Fibroblast of the aortic adventitia (primary cell): Measurements from ENCODE around the gene CACNA2D1. TPM values are rescaled to one million over a fixed set of nuclear protein-coding genes. Genes with fewer than 3 reads are reported as not detected.

Source experiments
- DNase-seq: peaks from one replicate; pipeline ENCODE4 v3.0.0-alpha.2; 2010; ENCODE audit warnings: low read depth
- H3K4me3 ChIP-seq: 2 replicates; pipeline ENCODE4 v1.5.1; 2011; ENCODE audit warnings: low read depth, mild to moderate bottlenecking, control low read depth, low read length, moderate library complexity
- CTCF ChIP-seq: IDR thresholded peaks from 2 replicates; pipeline ENCODE4 v1.5.1; 2011; ENCODE audit warnings: mild to moderate bottlenecking, low read length, control low read depth, inconsistent platforms; ENCODE audit not compliant: insufficient read depth
- total RNA-seq: library from RNA; depleted of rRNA; stranded (reverse); fragments of >200 nt; gene quantifications from 2 replicates; pipeline ENCODE4 v1.2.3, GENCODE V29; 2012; ENCODE audit warnings: low replicate concordance

CACNA2D1 gene
- total RNA-seq, 1 donor = 90.5 TPM

- TF ChIP-seq CTCF = no peak
- no peak overlapping the region for H3K4me3 ChIP-seq
- no peak for DNase-seq
Measured at GRCh38 chr7:82358009-82358578, 85.5 kb downstream of the CACNA2D1 start.

GRCh38 chr7:82348251-82348650 is 95.3 kb downstream of the CACNA2D1 start:
- TF ChIP-seq CTCF = no peak
- H3K4me3 ChIP-seq = no peak overlapping the region
- no peak for DNase-seq

- H3K4me3 ChIP-seq = no peak overlapping the region
- no peak for TF ChIP-seq CTCF
Measured at GRCh38 chr7:82347808-82348207, 95.8 kb downstream of the CACNA2D1 start.

GRCh38 chr7:82345886-82346285 is 97.7 kb downstream of the CACNA2D1 start:
- no peak for TF ChIP-seq CTCF
- no peak overlapping the region for H3K4me3 ChIP-seq
- no peak for DNase-seq

More at GRCh38 chr7:82347808-82348207, 95.8 kb downstream of the CACNA2D1 start:
- DNase-seq = no peak

- no peak overlapping the region for H3K4me3 ChIP-seq
- DNase-seq = no peak
- TF ChIP-seq CTCF = no peak
Measured at GRCh38 chr7:82343716-82344115, 99.9 kb downstream of the CACNA2D1 start.

- DNase-seq = no peak
- no peak overlapping the region for H3K4me3 ChIP-seq
- no peak for TF ChIP-seq CTCF
Measured at GRCh38 chr7:82339958-82340357, 103.6 kb downstream of the CACNA2D1 start.

GRCh38 chr7:82335927-82336326 is 107.7 kb downstream of the CACNA2D1 start:
- peak; percentile 21 for DNase-seq
- TF ChIP-seq CTCF = no peak

More at GRCh38 chr7:82335927-82336326, 107.7 kb downstream of the CACNA2D1 start:
- no peak overlapping the region for H3K4me3 ChIP-seq
